Spinal cord (tissue), 10 donors: Measurements from ENCODE around the gene DLD. TPM values are rescaled to one million over a fixed set of nuclear protein-coding genes. Genes with fewer than 3 reads are reported as not detected.
"Not testable (repeated sequence)": the region's sequence is repeated elsewhere in the genome, so short reads cannot be mapped to it uniquely, and the experiment has no call there.

Experiments used
- DNase-seq, 6 donors: peaks; one replicate each; pipeline versions ENCODE4 v3.0.0 to v3.0.0-alpha.2; 2013 to 2015; ENCODE audit warnings: low spot score in 6 of 6, low read depth in 4 of 6
- H3K27ac ChIP-seq: one replicate; pipeline ENCODE4 v1.5.1; 2013; ENCODE audit warnings: low read depth, low read length, control low read depth
- H3K27me3 ChIP-seq: one replicate; pipeline ENCODE4 v1.6.1; 2013; ENCODE audit warnings: low read length; ENCODE audit not compliant: control insufficient read depth, insufficient read depth
- H3K36me3 ChIP-seq: one replicate; pipeline ENCODE4 v1.6.1; 2013; ENCODE audit warnings: low read length; ENCODE audit not compliant: control insufficient read depth, insufficient read depth
- H3K4me1 ChIP-seq: one replicate; pipeline ENCODE4 v1.6.1; 2013; ENCODE audit warnings: low read length; ENCODE audit not compliant: control insufficient read depth, insufficient read depth
- H3K4me3 ChIP-seq: one replicate; pipeline ENCODE4 v1.5.1; 2013; ENCODE audit warnings: low read depth, low read length, control low read depth
- H3K9me3 ChIP-seq: one replicate; pipeline ENCODE4 v1.6.1; 2013; ENCODE audit warnings: low read length; ENCODE audit not compliant: control insufficient read depth, insufficient read depth
- WGBS: methylation state at CpG from one replicate; pipeline ENCODE4 v1.1.5; 2013; ENCODE audit warnings: missing lambda C conversion rate; ENCODE audit not compliant: insufficient coverage; 5-methylcytosine and 5-hydroxymethylcytosine counted together
- polyA plus RNA-seq, 2 donors: library from polyadenylated mRNA; unstranded; fragments of 120-200 nt; gene quantifications; one replicate each; pipeline ENCODE4 v1.2.1, GENCODE V29; 2013; ENCODE audit not compliant: insufficient read length in 2 of 2
- total RNA-seq, 2 donors: library from RNA; depleted of rRNA in 1 of 2; stranded (reverse); fragments of 120-200 nt in 1 of 2; fragments of >200 nt in 1 of 2; gene quantifications; one replicate each; pipeline versions ENCODE4 v1.2.3 to v1.2.4, GENCODE V29; 2013 to 2014
- donor health status: healthy.

Gene DLD
- total and polyA plus RNA-seq, 4 donors = 56.1 to 98.5 (median 88.8) TPM

GRCh38 chr7:107951172-107951787, 60.3 kb downstream of the DLD start:
- Histone ChIP-seq H3K36me3 (peaks cover 7% of the 10 kb centered on the region), H3K27me3 (no peaks in the 10 kb centered on the region), H3K4me3 (no peak overlapping the region), H3K4me1 (peaks cover 9% of the 10 kb centered on the region), H3K9me3 (no peaks in the 10 kb centered on the region), H3K27ac (peak overlapping the region; percentile 54)
- DNase-seq = no peak
- 95% methylated on average over 11 of the region's 14 CpGs for WGBS

- WGBS = 59% methylated on average over 8 of the region's 9 CpGs
- H3K9me3 ChIP-seq = no peaks in the 10 kb centered on the region
- H3K36me3 ChIP-seq = peaks cover 7% of the 10 kb centered on the region
- H3K27me3 ChIP-seq = no peaks in the 10 kb centered on the region
- no peak for DNase-seq
- H3K4me3 ChIP-seq = no peak overlapping the region
- H3K4me1 ChIP-seq = peaks cover 6% of the 10 kb centered on the region
- H3K27ac ChIP-seq = peak overlapping the region; percentile 54
Measured at GRCh38 chr7:107951896-107952295, 60.9 kb downstream of the DLD start.

GRCh38 chr7:107953265-107953923, 62.4 kb downstream of the DLD start:
- H3K36me3 ChIP-seq = peaks cover 7% of the 10 kb centered on the region

GRCh38 chr7:107953924-107954303, 62.9 kb downstream of the DLD start:
- no CpG with 5 or more reads among the region's 2 CpGs for WGBS
- H3K9me3 ChIP-seq = no peaks in the 10 kb centered on the region
- H3K4me1 ChIP-seq = peaks cover 5% of the 10 kb centered on the region
- H3K4me3 ChIP-seq = no peak overlapping the region
- DNase-seq = no peak
- no peak overlapping the region for H3K27ac ChIP-seq
- no peaks in the 10 kb centered on the region for H3K27me3 ChIP-seq
- peaks cover 7% of the 10 kb centered on the region for H3K36me3 ChIP-seq

More at GRCh38 chr7:107953265-107953923, 62.4 kb downstream of the DLD start:
- Histone ChIP-seq H3K4me3 (no peak overlapping the region), H3K27me3 (no peaks in the 10 kb centered on the region), H3K27ac (peak overlapping the region; percentile 4), H3K4me1 (peaks cover 5% of the 10 kb centered on the region), H3K9me3 (no peaks in the 10 kb centered on the region)
- DNase-seq = no peak
- WGBS = 72% methylated on average over 6 of the region's 10 CpGs

- no peaks in the 10 kb centered on the region for H3K27me3 ChIP-seq
- 72% methylated on average over 5 of the region's 5 CpGs for WGBS
- H3K27ac ChIP-seq = no peak overlapping the region
- H3K36me3 ChIP-seq = peaks cover 13% of the 10 kb centered on the region
- no peaks in the 10 kb centered on the region for H3K9me3 ChIP-seq
- no peak for DNase-seq
- H3K4me1 ChIP-seq = peaks cover 13% of the 10 kb centered on the region
- no peak overlapping the region for H3K4me3 ChIP-seq
Measured at GRCh38 chr7:107955394-107955793, 64.4 kb downstream of the DLD start.

GRCh38 chr7:107956950-107957349, 66.0 kb downstream of the DLD start:
- H3K36me3 ChIP-seq, H3K27me3 ChIP-seq, H3K27ac ChIP-seq, DNase-seq, H3K4me3 ChIP-seq, H3K9me3 ChIP-seq, H3K4me1 ChIP-seq: not testable (repeated sequence)
- 100% methylated on average over 2 of the region's 4 CpGs for WGBS

GRCh38 chr7:107957436-107957835, 66.5 kb downstream of the DLD start:
- Histone ChIP-seq H3K4me3 (no peak overlapping the region), H3K27ac (no peak overlapping the region), H3K36me3 (peaks cover 7% of the 10 kb centered on the region), H3K9me3 (no peaks in the 10 kb centered on the region), H3K4me1 (peaks cover 8% of the 10 kb centered on the region), H3K27me3 (no peaks in the 10 kb centered on the region)
- DNase-seq = no peak
- 84% methylated on average over 2 of the region's 2 CpGs for WGBS

- Histone ChIP-seq H3K27ac (no peak overlapping the region), H3K9me3 (no peaks in the 10 kb centered on the region), H3K36me3 (peaks cover 7% of the 10 kb centered on the region), H3K27me3 (no peaks in the 10 kb centered on the region), H3K4me3 (no peak overlapping the region), H3K4me1 (peaks cover 8% of the 10 kb centered on the region)
- 79% methylated on average over 10 of the region's 14 CpGs for WGBS
- DNase-seq = no peak
Measured at GRCh38 chr7:107958764-107959526, 68.0 kb downstream of the DLD start.

GRCh38 chr7:107959527-107959898, 68.5 kb downstream of the DLD start:
- no peak overlapping the region for H3K4me3 ChIP-seq
- H3K27me3 ChIP-seq = no peaks in the 10 kb centered on the region
- no peak overlapping the region for H3K27ac ChIP-seq
- no peaks in the 10 kb centered on the region for H3K9me3 ChIP-seq
- DNase-seq = no peak
- H3K4me1 ChIP-seq = peaks cover 8% of the 10 kb centered on the region
- peaks cover 9% of the 10 kb centered on the region for H3K36me3 ChIP-seq
- 76% methylated on average over 8 of the region's 10 CpGs for WGBS
